Activated T-cell treated with anti-CD3 and anti-CD28 coated beads, Interleukin-2, amount 50 U/mL, for 48 hours (primary cell): ENCODE measurements around the gene GMPR.
"Not testable (repeated sequence)": the region's sequence is repeated elsewhere in the genome, so short reads cannot be mapped to it uniquely, and the experiment has no call there.

ENCODE experiments used
- DNase-seq, 2 experiments: peaks; one replicate each; pipeline ENCODE4 v3.0.0-alpha.2; 2020

Gene GMPR

DNA sequence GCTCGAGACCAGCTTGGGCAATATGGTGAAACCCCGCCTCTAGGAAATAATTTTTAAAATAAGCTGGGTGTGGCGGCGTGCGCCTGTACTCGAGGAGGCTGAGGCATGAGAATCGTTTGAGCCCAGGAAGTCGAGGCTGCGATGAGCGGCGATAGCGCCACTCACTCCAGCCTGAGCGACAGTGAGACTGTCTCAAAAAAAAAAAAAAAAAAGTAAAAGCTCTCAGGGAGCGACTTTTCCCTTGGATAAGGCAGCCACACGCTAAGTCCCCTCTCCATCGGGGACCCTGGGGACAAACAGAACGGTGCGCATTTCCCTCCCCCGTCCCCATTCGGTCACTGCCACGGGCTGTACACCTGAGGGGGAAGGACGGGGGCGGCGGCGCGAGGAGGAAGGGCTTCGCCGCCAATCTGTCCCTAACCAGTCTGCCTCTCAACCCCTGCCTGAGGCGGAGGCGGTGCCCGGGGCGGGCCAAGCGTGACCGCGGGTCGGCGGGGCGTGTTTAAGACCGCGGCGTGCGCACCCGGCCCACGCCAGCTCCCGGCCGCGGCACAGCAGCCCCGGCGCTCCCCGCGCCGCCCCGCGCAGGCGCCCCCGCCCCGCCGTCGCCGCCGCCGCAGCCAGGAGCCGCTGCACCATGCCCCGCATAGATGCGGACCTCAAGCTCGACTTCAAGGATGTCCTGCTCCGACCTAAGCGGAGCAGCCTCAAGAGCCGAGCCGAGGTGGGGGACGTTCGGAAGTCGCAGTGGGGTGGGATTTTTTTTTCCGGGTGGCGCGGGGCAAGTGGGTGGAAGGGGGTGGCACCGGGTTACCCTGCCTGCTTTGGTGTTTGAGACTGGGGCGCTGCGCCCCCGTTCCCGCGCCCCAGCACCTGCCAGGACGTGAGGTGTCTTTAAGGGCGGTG is at the start of gene GMPR:
Gene GMPR, plus strand, starts transcription at position 531 of the 906 bp plus-strand sequence. Its CDS starts 107 bp downstream, at position 638.
- DNase-seq = peak; percentile 80 to 84

DNA sequence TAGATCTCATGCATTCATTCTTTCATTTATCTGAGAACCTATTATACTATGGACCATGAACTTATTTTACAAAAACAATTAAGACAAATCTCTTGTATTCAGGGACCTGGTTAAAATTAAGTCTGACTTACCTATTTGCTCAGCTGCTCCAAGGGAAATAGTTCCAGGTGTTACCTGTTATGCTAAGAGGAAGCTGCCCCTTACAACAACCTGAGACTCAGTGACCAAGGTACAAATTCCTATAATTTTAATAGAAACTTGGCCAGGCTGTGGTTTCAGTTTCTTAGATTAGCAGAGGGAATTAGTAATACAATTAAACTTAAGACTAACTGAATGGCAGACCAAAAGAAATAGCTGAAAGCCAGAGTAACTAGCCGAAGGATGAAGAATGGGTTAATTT is 48.2 kb upstream of the GMPR start:
- no peak for DNase-seq

DNA sequence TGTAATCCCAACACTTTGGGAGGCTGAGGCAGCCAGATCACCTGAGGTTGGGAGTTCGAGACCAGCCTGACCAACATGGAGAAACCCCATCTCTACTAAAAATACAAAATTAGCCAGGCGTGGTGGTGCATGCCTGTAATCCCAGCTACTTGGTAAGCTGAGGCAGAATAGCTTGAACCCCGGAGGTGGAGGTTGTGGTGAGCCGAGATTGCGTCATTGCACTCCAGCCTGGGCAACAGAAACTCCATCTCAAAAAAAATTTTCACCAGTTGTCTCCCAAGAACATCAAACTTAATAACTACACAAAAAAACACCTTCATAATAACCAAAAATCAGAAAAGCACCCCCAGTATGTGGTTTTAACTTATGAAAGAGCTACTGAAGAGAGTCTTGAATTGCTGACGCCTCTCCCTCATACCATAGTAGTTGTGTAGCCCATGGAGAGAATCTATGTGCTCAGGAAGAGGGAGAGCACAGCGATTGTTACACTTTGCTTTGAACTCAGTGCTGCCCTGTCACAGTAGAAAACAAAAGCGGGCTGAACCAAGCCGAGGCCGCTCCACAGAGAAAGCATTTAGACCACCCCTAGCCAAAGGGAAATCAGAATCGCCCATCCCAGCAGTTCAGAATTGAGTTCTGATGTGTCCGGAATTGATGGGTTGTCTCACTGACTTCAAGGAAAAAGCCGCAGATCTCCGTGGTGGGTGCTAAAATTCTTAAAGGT is 42.0 kb upstream of the GMPR start:
- DNase-seq = no peak

DNA sequence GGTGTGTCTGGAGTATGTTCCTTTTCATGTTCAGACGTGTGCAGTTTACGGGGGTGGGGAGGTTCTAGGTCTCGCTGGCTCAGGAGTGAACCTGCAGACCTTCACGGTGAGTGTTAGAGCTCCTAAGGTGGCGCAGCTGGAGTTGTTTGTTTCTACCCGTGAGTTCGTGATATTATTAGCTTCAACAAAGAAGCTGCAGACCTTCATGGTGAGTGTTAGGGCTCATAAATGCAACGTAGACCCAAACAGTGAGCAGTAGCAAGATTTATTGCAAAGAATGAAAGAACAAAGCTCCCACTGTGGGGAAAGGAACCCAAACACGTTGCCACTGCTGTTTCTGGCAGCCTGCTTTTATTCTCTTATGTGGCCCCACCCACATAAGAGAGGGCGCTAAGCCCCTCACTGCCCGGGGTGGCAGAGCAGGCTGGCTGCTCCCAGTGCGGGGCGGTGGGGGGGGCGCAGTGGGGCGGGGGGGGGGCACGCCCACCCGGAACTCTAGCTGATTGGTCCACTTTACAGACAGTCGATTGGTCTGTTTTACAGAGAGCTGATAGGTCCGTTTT is 41.3 kb upstream of the GMPR start:
- no peak for DNase-seq

DNA sequence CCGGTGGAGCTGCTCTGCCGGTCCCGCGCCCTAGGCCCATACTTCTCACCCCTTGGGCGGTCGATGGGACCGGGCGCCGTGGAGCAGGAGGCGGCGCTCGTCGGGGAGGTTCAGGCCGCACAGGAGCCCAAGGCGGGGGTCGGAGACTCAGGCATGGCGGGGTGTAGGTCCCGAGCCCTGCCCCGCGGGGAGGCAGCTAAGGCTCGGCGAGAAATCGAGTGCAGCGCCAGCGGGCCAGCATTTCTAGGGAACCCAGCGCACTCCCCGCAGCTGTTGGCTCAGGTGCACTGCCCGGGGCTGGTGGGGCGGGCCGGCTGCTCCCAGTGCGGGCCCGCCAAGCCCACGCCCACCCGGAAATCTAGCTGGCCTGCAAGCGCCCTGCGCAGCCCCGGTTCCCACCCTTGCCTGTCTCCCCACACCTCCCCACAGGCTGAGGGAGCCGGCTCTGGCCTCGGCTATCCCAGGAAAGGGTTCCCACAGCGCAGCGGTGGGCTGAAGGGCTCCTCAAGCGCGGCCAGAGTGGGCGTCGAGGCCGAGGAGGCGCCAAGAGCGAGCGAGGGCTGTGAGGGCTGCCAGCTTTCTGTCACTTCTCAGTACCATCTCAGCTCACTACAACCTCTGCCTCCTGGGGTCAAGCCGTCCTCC is 40.2 kb upstream of the GMPR start:
- no peak for DNase-seq

DNA sequence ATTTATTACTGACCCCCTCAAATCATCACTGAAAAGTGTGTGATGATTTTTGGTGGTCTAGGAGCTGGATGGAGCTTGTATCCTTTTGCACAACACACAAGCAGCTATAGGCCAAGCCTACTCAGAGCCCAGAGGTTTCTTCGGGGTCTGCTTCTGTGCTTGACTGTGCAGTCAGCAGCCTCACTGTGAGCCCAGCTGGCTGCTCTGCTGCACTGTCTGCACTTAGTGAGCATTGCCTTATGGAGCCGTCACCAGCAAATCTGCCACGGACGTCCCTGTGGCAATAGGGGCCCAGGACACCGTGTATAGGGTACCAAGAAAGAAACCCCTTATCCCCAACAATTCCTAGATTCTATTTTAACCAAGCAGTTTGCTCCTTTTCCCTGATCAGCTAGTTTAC is 38.6 kb upstream of the GMPR start:
- no peak for DNase-seq

DNA sequence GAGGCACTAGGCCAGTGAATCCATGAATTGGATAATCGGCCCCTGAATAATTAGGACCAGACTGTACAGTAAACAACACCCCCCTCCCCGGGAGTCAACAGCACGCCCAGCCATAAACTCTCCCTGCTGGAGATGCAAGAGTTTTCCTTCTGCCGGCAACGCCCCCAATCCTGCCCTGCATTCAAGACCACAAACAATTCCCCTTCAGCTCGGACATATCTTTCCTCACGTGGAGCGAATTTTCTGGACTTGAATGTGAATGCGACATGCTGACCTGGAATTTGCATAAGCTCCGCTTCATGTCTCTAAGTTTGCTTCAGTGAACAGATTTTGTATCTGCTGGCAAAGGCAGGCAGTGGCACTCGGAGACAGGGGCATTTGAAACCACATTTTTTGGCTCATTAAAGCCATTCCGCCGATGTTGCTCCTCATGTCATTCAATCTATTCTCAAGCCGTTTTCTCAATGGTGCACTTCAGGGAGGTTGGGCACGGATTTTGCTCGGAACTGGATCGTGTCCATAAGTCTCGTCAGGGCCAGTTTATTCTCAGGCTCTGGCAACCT is 38.0 kb upstream of the GMPR start:
- DNase-seq = no peak

DNA sequence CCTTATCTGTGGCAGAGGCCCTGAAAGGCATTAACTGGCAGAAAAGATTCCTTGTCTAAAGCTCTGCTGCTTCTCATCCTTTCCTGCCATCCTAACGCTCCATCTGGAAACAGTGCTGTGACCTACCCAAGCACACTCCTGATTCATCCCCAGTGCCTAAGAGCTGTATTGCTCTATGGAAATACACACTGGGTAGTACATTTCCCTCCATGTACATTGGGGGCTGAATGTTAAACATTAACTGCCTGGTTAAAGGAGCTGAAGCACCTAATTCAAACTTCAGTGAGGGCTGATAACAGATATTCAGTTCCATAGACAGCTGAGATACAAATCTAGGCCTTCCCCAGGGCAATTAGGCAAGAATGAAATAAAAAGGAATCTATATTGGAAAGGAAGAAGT is 36.7 kb upstream of the GMPR start:
- DNase-seq = no peak

DNA sequence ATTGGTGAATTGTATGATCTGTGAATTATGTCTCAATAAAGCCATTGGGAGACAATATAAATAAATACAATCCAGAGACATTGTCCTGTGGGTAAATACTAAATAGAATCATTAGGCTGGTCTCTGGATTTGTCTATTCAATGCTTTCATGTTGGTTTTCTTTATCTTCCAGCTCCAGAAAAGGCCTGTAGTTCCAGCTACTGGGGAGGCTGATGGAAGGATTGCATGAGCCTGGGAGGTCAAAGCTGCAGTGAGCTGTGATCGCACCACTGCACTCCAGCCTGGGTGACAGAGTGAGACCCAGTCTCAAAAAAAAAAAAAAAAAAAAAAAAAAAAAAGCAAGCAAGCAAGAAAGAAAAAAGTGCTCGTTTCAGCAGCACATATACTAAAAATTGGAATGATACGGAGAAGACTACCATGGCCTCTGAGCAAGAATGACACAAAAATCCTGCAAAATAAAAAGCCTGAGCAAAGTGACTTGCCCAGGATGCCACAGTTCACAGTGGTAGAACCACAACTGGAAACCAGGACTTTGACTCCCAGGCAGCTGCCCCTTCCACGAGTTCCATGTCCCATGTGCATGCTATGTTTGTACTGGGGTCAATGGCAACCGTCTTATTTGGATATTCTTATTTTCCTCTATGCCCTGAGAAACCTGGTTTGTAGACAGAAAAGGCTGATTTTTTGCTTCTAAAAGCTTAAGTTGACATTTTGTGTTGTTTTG is 33.6 kb upstream of the GMPR start:
- DNase-seq = no peak

DNA sequence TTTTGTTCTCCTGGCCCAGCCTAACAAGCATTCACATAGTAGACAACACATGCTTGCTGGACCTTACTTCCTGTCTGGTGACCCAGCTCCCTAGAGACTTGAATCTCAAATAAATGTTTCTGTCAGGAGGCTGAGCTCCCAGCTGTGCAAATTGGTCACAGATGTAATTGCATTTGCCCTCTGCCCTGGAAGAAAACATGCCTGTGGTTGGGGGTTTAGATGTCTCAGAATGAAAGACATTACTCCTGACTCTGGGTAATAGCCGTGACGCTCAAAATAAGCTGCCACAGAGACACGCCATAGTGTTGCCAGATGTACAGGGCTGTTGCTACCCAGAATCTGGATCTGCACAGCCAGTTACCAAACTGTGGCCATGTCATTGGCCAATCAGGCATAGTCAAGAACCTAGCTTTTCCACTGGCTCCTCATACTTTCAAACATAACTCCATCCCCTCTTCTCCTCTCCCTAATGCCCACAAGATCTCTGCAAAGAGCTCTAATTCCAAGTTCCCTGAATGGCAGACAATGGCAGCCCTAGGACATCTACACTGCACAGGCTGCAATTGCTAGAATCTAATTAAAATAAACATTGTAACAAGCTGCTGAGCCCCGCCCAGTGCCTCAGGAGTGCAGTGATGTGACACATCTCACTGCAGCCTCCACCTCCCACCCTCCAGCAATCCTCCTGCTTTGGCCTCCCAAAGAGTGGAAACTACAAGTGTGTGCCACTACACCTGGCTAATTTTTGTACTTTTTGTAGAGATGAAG is 32.8 kb upstream of the GMPR start:
- DNase-seq = no peak

DNA sequence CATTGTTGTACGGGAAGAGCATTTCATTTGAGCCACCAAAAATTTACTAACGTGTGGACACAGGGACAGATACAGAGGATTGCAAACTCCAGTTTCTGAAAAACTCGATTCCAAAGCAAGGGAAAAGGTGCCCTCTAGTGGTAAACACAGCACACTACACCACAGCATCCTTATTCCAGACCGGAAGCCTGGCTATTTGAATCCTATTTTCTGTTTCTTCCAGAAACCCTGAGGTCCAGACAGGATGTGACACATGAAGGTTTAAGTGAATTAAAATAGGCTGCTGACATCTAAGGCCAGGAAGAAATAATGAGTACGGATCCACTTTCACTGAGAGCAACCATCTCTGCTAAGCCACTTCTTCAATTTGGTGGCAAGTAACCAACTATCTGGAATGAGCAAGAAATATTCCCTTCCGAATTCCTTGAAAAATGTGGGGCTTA is 31.8 kb upstream of the GMPR start:
- peak; percentile 51 for DNase-seq

DNA sequence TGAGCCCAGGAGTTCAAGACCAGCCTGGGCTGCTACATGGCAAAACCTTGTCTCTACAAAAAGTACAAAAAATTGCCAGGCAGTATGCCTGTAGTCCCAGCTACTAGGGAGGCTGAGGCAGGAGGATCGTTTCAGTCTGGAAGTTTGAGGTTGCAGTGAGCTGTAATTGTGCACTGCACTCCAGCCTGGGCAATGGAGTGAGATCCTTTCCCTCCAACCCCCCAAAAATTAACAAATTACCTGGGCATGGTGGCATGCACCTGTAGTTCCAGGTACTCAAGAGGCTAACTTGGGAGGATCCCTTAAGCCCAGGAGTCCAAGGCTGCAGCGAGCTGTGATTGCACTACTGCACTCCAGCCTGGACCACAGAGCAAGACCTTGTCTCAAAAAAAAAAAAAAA is 29.4 kb upstream of the GMPR start:
- no peak for DNase-seq

DNA sequence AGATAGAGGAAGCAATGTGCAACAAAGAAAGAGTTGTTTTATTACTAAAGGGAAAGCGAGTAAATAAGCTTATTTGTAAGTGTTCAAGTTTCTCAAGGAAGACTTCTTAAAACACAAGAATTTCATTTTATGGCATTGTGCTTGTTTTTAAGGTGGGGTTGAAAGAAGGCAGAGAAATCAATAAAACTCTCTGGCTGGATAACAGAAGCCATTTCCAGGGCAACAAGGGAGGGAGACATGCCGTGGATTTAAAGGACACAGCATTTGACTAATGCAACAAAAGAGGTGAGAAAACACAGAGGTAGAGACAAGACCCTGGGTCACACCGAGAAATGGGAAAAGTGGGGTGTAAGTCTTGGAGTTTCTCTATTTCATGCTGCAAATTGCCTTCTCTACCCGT is 28.8 kb upstream of the GMPR start:
- no peak for DNase-seq

DNA sequence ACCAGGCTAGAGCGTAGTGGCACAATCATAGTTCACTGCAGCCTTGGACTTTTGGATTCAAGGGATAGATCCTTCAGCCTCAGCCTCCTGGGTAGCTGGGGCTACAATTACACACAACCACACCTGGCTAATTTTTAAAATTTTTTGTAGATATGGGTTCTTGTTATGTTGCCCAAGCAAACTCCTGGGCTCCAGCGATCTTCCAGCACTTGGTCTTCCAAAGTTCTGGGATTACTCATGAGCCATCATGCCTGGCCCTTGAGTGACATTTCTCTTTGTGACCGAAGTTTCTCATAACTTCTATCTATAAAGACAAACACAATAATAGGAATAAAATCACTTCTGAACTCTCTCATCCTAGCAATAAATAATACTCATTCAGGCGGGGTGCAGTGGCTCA is 26.1 kb upstream of the GMPR start:
- no peak for DNase-seq

DNA sequence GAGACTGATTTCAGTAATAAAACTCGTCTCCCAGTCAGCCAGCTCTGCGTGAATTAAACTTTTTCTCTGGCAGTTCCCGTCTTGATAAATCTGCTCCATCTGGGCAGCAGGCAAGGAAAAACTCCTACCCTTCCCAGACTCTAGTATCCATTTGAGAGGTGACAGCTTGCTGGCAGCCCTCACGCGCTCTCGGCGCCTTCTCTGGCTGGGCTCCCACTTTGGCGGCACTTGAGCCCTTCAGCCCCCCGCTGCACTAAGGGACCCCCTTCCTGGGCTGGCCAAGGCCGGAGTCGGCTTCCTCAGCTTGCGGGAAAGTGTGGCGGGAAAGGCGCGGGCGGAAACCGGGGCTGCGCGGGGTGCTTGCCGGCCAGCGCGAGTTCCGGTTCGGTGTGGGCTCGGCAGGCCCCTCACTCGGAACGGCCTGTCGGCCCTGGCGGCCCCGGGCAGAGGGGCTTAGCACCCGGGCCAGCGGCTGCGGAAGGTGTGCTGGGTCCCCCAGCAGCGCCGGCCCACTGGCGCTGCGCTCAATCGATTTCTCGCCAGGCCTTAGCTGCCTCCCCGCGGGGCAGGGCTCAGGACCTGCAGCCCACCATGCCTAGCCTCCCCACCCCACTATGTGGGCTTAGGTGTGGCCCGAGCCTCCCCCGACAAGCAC is 21.8 kb upstream of the GMPR start:
- no peak for DNase-seq

DNA sequence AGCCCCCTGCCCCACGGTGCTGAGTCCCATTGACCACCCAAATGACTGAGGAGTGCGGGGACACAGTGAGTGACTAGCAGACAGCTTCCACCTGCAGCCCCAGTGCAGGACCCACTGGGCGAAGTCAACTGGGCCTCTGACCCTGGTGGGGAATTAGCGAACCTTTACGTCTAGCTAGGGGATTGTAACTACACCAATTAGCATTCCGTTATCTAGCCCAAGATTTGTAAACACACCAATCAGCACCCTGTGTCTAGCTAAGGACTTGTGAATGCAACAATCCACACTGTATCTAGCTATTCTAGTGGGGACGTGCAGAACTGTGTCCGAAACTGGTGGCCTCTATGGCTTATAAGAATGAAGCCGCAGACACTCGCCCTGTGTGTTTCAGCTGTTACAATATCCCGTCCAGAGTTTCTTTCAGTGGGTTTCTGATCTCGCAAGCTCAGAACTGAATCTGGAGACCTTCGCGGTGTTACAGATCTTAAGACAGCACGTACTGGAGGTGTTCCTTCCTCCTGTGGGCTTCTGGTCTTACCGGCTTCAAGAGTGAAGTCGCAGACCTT is 21.1 kb upstream of the GMPR start:
- no peak for DNase-seq

DNA sequence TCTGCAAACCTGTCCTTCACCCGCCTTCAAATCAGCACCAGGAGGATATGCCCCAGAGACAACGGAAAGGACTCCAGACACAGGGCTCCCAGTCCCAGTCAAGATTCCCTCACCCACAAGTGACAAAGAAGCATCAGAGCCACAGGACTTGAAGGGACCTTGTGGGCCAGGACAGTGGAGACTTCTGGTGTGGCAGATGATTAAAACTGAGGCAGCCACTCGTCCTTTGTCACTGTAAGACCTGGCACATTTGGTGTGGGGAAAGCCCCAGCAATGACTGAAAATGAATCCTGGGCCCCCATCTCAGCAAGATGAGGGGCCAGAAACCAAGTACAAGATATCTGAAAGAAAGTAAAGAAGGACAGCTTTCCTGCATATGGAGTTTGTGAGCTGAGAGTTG is 15.6 kb upstream of the GMPR start:
- peak; percentile 27 to 36 for DNase-seq

DNA sequence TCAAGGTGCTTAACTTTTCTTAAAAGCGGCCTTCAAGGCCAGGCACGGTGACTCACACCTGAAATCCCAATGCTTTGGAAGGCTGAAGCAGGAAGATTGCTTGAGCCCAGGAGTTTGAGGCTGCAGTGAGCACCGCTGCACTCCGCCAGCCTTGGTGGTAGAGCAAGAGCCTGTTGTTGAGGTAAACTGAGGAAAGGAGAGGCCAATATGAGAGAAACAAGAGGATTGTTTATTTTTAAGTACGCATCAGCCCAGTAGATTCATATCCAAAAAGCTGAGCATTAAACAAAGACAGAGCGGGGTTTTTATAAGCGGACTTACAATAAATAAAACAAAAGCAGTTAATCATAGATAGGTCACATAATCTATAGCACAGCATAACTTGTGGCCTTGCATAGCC is 15.0 kb upstream of the GMPR start:
- no peak for DNase-seq

DNA sequence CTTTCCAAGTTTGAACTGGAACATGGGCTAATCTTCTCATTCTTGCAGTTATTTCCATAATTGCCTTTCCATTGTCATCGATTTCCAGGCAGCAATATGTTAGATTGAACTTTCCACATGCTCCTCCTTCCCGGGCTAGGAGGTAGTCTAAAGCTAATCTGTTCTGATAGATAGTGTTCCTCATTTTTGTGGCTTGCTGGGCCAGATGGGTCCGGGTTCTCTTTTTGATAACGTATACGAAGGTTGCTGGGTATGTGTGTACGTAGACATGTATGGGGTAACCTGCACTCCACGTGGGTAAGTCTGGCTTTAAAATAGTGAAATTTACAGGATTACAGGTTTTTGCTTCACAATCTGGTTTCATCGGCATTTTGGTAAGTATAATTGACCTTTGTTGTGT is 14.0 kb upstream of the GMPR start:
- DNase-seq = no peak

DNA sequence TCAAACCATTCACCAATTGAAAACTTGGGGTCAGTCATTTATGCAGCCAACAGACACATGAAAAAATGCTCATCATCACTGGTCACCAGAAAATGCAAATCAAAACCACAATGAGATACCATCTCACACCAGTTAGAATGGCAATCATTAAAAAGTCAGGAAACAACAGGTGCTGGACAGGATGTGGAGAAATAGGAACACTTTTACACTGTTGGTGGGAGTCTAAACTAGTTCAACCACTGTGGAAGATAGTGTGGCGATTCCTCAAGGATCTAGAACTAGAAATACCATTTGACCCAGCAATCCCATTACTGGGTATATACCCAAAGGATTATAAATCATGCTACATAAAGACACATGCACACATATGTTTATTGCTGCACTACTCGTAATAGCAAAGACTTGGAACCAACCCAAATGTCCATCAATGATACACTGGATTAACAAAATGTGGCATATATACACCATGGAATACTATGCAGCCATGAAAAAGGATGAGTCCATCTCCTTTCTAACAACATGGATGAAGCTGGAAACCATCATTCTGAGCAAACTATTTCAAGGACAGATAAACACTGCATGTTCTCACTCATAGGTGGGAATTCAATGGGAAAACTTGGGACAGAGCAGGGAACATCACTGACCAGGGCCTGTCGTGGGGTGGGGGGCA is 13.2 kb upstream of the GMPR start:
- not testable (repeated sequence) for DNase-seq
